H1 (cell line): ENCODE data around the gene FRMPD2. TPM values are rescaled to one million over a fixed set of nuclear protein-coding genes. Genes with fewer than 3 reads are reported as not detected.

Experiments
- CTCF ChIA-PET: fragments of 300-600 bp; sonication (Branson Sonifier 250); formaldehyde crosslinking; loops from one replicate; lab custom pipeline; 2021; ENCODE audit not compliant: partially characterized antibody; lab: Charles Lee
- POLR2A ChIA-PET: fragments of 300-600 bp; sonication (Branson Sonifier 250); formaldehyde crosslinking; loops from one replicate; lab custom pipeline; 2021; ENCODE audit warnings: inconsistent platforms; ENCODE audit not compliant: partially characterized antibody; lab: Charles Lee
- DNase-seq, 2 experiments: peaks; one replicate each; pipeline versions ENCODE4 v3.0.0 to v3.0.0-alpha.2; 2010 to 2022; ENCODE audit warnings: low spot score in 2 of 2, low read depth in 1 of 2, mixed read lengths in 1 of 2
- FAIRE-seq: peaks from 2 replicates; lab custom pipeline; 2011; peaks lifted over from hg19 to GRCh38; lab: Jason Lieb, UNC
- H2AFZ ChIP-seq: 2 replicates; pipeline ENCODE4 v1.8.1; 2012; ENCODE audit warnings: low read length, inconsistent platforms
- H2AK5ac ChIP-seq: 2 replicates; pipeline ENCODE4 v1.6.1; 2013; ENCODE audit warnings: low read depth, low read length
- H2BK120ac ChIP-seq: replicated peaks from 2 replicates; pipeline ENCODE3; 2013; ENCODE audit warnings: low read depth, low read length, inconsistent platforms
- H2BK12ac ChIP-seq: 2 replicates; pipeline ENCODE4 v1.6.1; 2013; ENCODE audit warnings: low read depth, low read length
- H2BK15ac ChIP-seq: 2 replicates; pipeline ENCODE4 v1.6.1; 2013; ENCODE audit warnings: low read length
- H2BK20ac ChIP-seq: 2 replicates; pipeline ENCODE4 v1.6.1; 2013; ENCODE audit warnings: low read length
- H2BK5ac ChIP-seq: 2 replicates; pipeline ENCODE4 v1.6.1; 2013; ENCODE audit warnings: low read depth, low read length
- H3K14ac ChIP-seq: 2 replicates; pipeline ENCODE4 v1.6.1; 2013; ENCODE audit warnings: inconsistent platforms; ENCODE audit not compliant: insufficient read length
- H3K18ac ChIP-seq: 2 replicates; pipeline ENCODE4 v1.6.1; 2013; ENCODE audit warnings: low read length; ENCODE audit errors: extremely low read depth
- H3K23ac ChIP-seq: 2 replicates; pipeline ENCODE4 v1.6.1; 2013; ENCODE audit warnings: inconsistent platforms; ENCODE audit not compliant: insufficient read length
- H3K23me2 ChIP-seq: 2 replicates; pipeline ENCODE4 v1.6.1; 2013; ENCODE audit warnings: low read depth, low read length
- H3K27ac ChIP-seq: 2 replicates; pipeline ENCODE4 v1.6.1; 2011; ENCODE audit warnings: low read depth, low read length, inconsistent platforms
- H3K27me3 ChIP-seq, 4 experiments: replicated peaks in 1 of 4; 1 replicate in 1 of 4; 2 replicates in 3 of 4; pipeline versions ENCODE4 v1.6.1 to v1.8.1; 2011 to 2013; ENCODE audit warnings: low read length in 3 of 4, mild to moderate bottlenecking in 3 of 4, inconsistent platforms in 2 of 4, mixed read lengths in 2 of 4, moderate library complexity in 1 of 4; ENCODE audit not compliant: control insufficient read depth in 3 of 4, insufficient read depth in 3 of 4; ENCODE audit errors: extremely low read depth in 1 of 4
- H3K36me3 ChIP-seq, 4 experiments: 2 replicates each; pipeline versions ENCODE4 v1.6.1 to v1.8.1; 2011 to 2013; ENCODE audit warnings: mild to moderate bottlenecking in 4 of 4, low read length in 3 of 4, moderate library complexity in 2 of 4, control low read depth in 1 of 4, inconsistent platforms in 1 of 4; ENCODE audit not compliant: insufficient read depth in 4 of 4, control insufficient read depth in 2 of 4
- H3K4ac ChIP-seq: replicated peaks from 2 replicates; pipeline ENCODE3; 2013; ENCODE audit warnings: low read length, low read depth, mixed read lengths, inconsistent platforms; ENCODE audit not compliant: insufficient read length
- H3K4me1 ChIP-seq, 4 experiments: replicated peaks in 1 of 4; 1 replicate in 1 of 4; 2 replicates in 3 of 4; pipeline versions ENCODE4 v1.6.1 to v1.8.1; 2011 to 2013; ENCODE audit warnings: low read length in 3 of 4, inconsistent platforms in 2 of 4, mixed read lengths in 1 of 4; ENCODE audit not compliant: insufficient read depth in 4 of 4, control insufficient read depth in 3 of 4
- H3K4me2 ChIP-seq, 2 experiments: 2 replicates each; pipeline versions ENCODE4 v1.6.1 to v1.8.1; 2011 to 2013; ENCODE audit warnings: low read depth in 2 of 2, low read length in 2 of 2, control low read depth in 1 of 2, inconsistent platforms in 1 of 2, mild to moderate bottlenecking in 1 of 2; ENCODE audit not compliant: insufficient read depth in 1 of 2
- H3K4me3 ChIP-seq, 4 experiments: fragments of 200-600, 300-600 bp in 1 of 4; sonication (generic), shearing (Covaris generic), sonication (Bioruptor Twin) in 1 of 4; 2 replicates each; pipeline versions ENCODE4 v1.5.1 to v1.8.1; 2011 to 2016; ENCODE audit warnings: low read length in 4 of 4, low read depth in 3 of 4, control low read depth in 2 of 4, inconsistent platforms in 2 of 4, mild to moderate bottlenecking in 2 of 4, mixed read lengths in 1 of 4, moderate library complexity in 1 of 4; ENCODE audit not compliant: insufficient read depth in 2 of 4; ENCODE audit errors: extremely low read depth in 1 of 4
- H3K56ac ChIP-seq: replicated peaks from 2 replicates; pipeline ENCODE3; 2013; ENCODE audit warnings: low read depth, mild to moderate bottlenecking, mixed read lengths, low read length, inconsistent platforms; ENCODE audit not compliant: insufficient read length
- H3K79me1 ChIP-seq: 2 replicates; pipeline ENCODE4 v1.6.1; 2013; ENCODE audit warnings: low read depth, low read length, control low read depth
- H3K79me2 ChIP-seq, 2 experiments: 2 replicates each; pipeline versions ENCODE4 v1.6.1 to v1.8.1; 2012 to 2013; ENCODE audit warnings: low read length in 2 of 2, mild to moderate bottlenecking in 2 of 2, inconsistent platforms in 1 of 2; ENCODE audit not compliant: insufficient read depth in 2 of 2, control insufficient read depth in 1 of 2
- H3K9ac ChIP-seq, 4 experiments: replicated peaks in 1 of 4; 1 replicate in 1 of 4; 2 replicates in 3 of 4; pipeline versions ENCODE4 v1.6.1 to v1.8.1; 2011 to 2013; ENCODE audit warnings: low read depth in 3 of 4, low read length in 3 of 4, control low read depth in 2 of 4, mild to moderate bottlenecking in 2 of 4, moderate library complexity in 2 of 4, inconsistent platforms in 1 of 4; ENCODE audit errors: extremely low read depth in 1 of 4
- H3K9me3 ChIP-seq, 2 experiments: 2 replicates each; pipeline versions ENCODE4 v1.6.1 to v1.8.1; 2012 to 2013; ENCODE audit warnings: mild to moderate bottlenecking in 2 of 2, moderate library complexity in 2 of 2, control low read depth in 1 of 2, inconsistent platforms in 1 of 2, low read depth in 1 of 2, low read length in 1 of 2, mixed read lengths in 1 of 2; ENCODE audit not compliant: insufficient read depth in 2 of 2
- H4K20me1 ChIP-seq, 2 experiments: replicated peaks in 1 of 2; 2 replicates each; pipeline versions ENCODE3 to v1.8.1; 2011 to 2013; ENCODE audit warnings: inconsistent platforms in 2 of 2, low read length in 2 of 2, mild to moderate bottlenecking in 1 of 2; ENCODE audit not compliant: insufficient read depth in 2 of 2, control insufficient read depth in 1 of 2
- H4K5ac ChIP-seq: 2 replicates; pipeline ENCODE4 v1.6.1; 2013; ENCODE audit warnings: low read length, low read depth, mixed read lengths, inconsistent platforms; ENCODE audit not compliant: insufficient read length
- H4K8ac ChIP-seq: 2 replicates; pipeline ENCODE4 v1.8.0; 2013; ENCODE audit warnings: mild to moderate bottlenecking, moderate library complexity, low read length, inconsistent platforms; ENCODE audit not compliant: insufficient read depth; ENCODE audit errors: extremely low read depth
- H4K91ac ChIP-seq: replicated peaks from 2 replicates; pipeline ENCODE3; 2013; ENCODE audit warnings: low read length, mixed read lengths, inconsistent platforms; ENCODE audit not compliant: insufficient read length
- ATF2 ChIP-seq: IDR thresholded peaks from 2 replicates; pipeline ENCODE4 v1.6.1; 2012; ENCODE audit warnings: low read length, inconsistent platforms
- CBX5 ChIP-seq: fragments of 300-800, 300-1000 bp; sonication (generic); IDR thresholded peaks from 2 replicates; pipeline ENCODE4 v1.7.1; 2016; ENCODE audit warnings: antibody characterized with exemption, low read length, low read depth
- CHD2 ChIP-seq: IDR thresholded peaks from 2 replicates; pipeline ENCODE4 v1.6.1; 2012; ENCODE audit warnings: low read length, improper control_type of control experiment
- CTCF ChIP-seq, 3 experiments: IDR thresholded peaks; 1 replicate in 2 of 3; 2 replicates in 1 of 3; pipeline versions ENCODE4 v1.5.1 to v1.6.1; 2011; ENCODE audit warnings: low read length in 3 of 3, mild to moderate bottlenecking in 3 of 3, inconsistent platforms in 2 of 3, low read depth in 1 of 3, moderate library complexity in 1 of 3; ENCODE audit not compliant: insufficient read depth in 1 of 3; ENCODE audit errors: control extremely low read depth in 1 of 3
- EZH2 ChIP-seq: fragments of 200-600 bp; sonication (generic); IDR thresholded peaks from 2 replicates; pipeline ENCODE4 v1.7.1; 2012; ENCODE audit warnings: low read depth, mild to moderate bottlenecking, moderate library complexity, low read length, inconsistent platforms; ENCODE audit not compliant: severe bottlenecking
- HDAC2 ChIP-seq, 2 experiments: fragments of 300-600 bp in 1 of 2; sonication (generic) in 1 of 2; IDR thresholded peaks; 2 replicates each; pipeline ENCODE4 v1.6.1; 2011 to 2012; ENCODE audit warnings: low read depth in 2 of 2, low read length in 2 of 2, mild to moderate bottlenecking in 2 of 2, moderate library complexity in 2 of 2, borderline replicate concordance in 1 of 2, inconsistent platforms in 1 of 2
- KDM4A ChIP-seq: IDR thresholded peaks from one replicate; pipeline ENCODE4 v1.7.1; 2012; ENCODE audit warnings: low read depth, mild to moderate bottlenecking, moderate library complexity, low read length, inconsistent platforms; ENCODE audit not compliant: severe bottlenecking
- RFX5 ChIP-seq: IDR thresholded peaks from 2 replicates; pipeline ENCODE4 v1.6.1; 2011; ENCODE audit warnings: low read depth, low read length, improper control_type of control experiment, borderline replicate concordance
- SAP30 ChIP-seq: fragments of 300-600 bp; sonication (generic); IDR thresholded peaks from 2 replicates; pipeline ENCODE4 v1.7.1; 2012; ENCODE audit warnings: low read length, moderate library complexity, mild to moderate bottlenecking, inconsistent platforms; ENCODE audit not compliant: insufficient read depth, insufficient replicate concordance
- WGBS, 2 experiments: shearing (Covaris generic) in 1 of 2; methylation state at CpG; one replicate each; pipeline versions ENCODE4 v1.1.6 to v1.1.7; 2013 to 2015; ENCODE audit warnings: low lambda C conversion rate in 2 of 2, mixed read lengths in 2 of 2, inconsistent platforms in 1 of 2, low coverage in 1 of 2, missing lambda C conversion rate in 1 of 2; ENCODE audit not compliant: insufficient replicate concordance in 2 of 2, insufficient coverage in 1 of 2, insufficient read length in 1 of 2; ENCODE audit errors: extremely low coverage in 1 of 2, missing lambda C conversion rate in 1 of 2; 5-methylcytosine and 5-hydroxymethylcytosine counted together
- polyA plus RNA-seq, 7 experiments: library from polyadenylated mRNA; depleted of rRNA in 3 of 7; stranded (reverse) in 5 of 7; unstranded in 2 of 7; fragments of >200 nt in 5 of 7; fragments of 200-250 nt in 2 of 7; gene quantifications; 1 replicate in 5 of 7; 2 replicates in 1 of 7; 4 replicates in 1 of 7; pipeline versions ENCODE4 v1.2.1 to v1.2.3, GENCODE V29; 2011 to 2013; ENCODE audit warnings: missing spikeins in 2 of 7, mixed read lengths in 2 of 7
- total RNA-seq: library from RNA; stranded (reverse); fragmentation: NEBNext Ultra II Directional; extraction: Animal tissue kit (Norgen Biotek cat#: 25700); gene quantifications from 2 replicates; pipeline ENCODE4 v1.2.1, GENCODE V29; 2021

FRMPD2 gene
- total and polyA plus RNA-seq, 2 of the 8 experiments (the other 6 are each of a cell fraction or from before 2014, with no cell fraction given) = 0.07 to 0.47 TPM

- Histone ChIP-seq H3K9ac (no peak overlapping the region), H3K23ac (no peak overlapping the region), H2BK20ac (no peak overlapping the region), H3K36me3 (no peaks in the 10 kb centered on the region), H4K20me1 (no peaks in the 10 kb centered on the region), H3K56ac (no peak overlapping the region), H4K8ac (no peak overlapping the region), H2BK15ac (no peak overlapping the region), H3K4me3 (no peak overlapping the region), H3K18ac (no peak overlapping the region), H2BK120ac (no peak overlapping the region), H2BK12ac (no peak overlapping the region), H3K14ac (no peak overlapping the region), H3K4ac (no peak overlapping the region), H3K9me3 (no peaks in the 10 kb centered on the region), H4K91ac (no peak overlapping the region), H3K23me2 (no peaks in the 10 kb centered on the region), H3K27me3 (no peaks in the 10 kb centered on the region), H3K4me1 (no peaks in the 10 kb centered on the region; a peak in 1 of 7 replicates), H3K79me1 (no peaks in the 10 kb centered on the region), H3K27ac (no peak overlapping the region), H3K79me2 (no peaks in the 10 kb centered on the region), H4K5ac (no peak overlapping the region), H2AFZ (no peak overlapping the region), H2BK5ac (no peak overlapping the region), H2AK5ac (no peak overlapping the region), H3K4me2 (no peak overlapping the region)
- ChIA-PET CTCF (no interaction called here), POLR2A (interaction anchor here (0.6 kb wide), 1 partner anchor 1093 kb away, joined by 3 read pairs; no protein-coding TSS in a partner anchor)
- WGBS, 2 experiments = 90% methylated on average over 7 of the region's 7 CpGs; no CpG with 5 or more reads in 1 of the 2 experiments
- FAIRE-seq = no peak
- no peak for DNase-seq
- TF ChIP-seq KDM4A (no peak), SAP30 (no peak), CHD2 (no peak), CBX5 (no peak), CTCF (IDR thresholded peaks at IDR 0.05; ENCODE audit: control extremely low read depth in 1 of 3, insufficient read depth in 1 of 3, low read depth in 1 of 3, low read length in 3 of 3) (no peak), RFX5 (no peak), HDAC2 (IDR thresholded peaks at IDR 0.05; ENCODE audit: borderline replicate concordance in 1 of 2, low read depth in 2 of 2, low read length in 2 of 2) (no peak), ATF2 (no peak), EZH2 (no peak)
These were observed 24.6 kb upstream of the FRMPD2 start for GRCh38 chr10:48299066-48299465.
